ENCODE data around the gene DCDC1. TPM values are rescaled to one million over a fixed set of nuclear protein-coding genes. Genes with fewer than 3 reads are reported as not detected.

The DCDC1 gene
- total RNA-seq, 2 donors from 2014 or later: 0.33 to 1.8 TPM

DNA sequence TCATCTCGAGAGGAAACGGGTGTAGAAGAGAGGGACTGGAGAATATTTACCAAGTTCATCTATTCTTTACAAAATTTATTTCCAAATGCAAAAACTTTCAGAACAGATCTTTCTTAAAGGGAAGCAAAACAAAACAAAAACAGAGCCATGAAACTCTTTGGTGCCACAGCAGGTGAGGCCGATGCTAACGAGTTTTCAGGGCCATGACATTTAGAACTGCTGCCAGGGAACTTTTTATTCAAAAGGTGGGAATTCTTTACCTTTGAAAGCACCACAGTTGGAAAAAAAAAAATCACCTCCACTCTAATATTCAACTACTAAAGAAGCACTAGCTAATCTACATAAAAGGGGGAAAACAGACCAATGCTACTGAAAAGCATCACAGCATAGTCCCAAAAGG, 230.1 kb downstream of the DCDC1 start:
- Histone ChIP-seq H3K27ac (no peak overlapping the region), H3K36me3 (replicated peaks in 1 of 2; ENCODE audit: insufficient read depth in 1 of 2, low read depth in 2 of 2) (no peaks in the 10 kb centered on the region), H3K9me3 (no peaks in the 10 kb centered on the region), H3K4me1 (no peaks in the 10 kb centered on the region), H3K4me3 (no peak overlapping the region), H3K27me3 (no peaks in the 10 kb centered on the region)
- DNase-seq (no peak), ATAC-seq (no peak)
- WGBS, 2 donors: 71 to 76% methylated on average over 4 of the region's 4 CpGs
- TF ChIP-seq, protein P1, sequence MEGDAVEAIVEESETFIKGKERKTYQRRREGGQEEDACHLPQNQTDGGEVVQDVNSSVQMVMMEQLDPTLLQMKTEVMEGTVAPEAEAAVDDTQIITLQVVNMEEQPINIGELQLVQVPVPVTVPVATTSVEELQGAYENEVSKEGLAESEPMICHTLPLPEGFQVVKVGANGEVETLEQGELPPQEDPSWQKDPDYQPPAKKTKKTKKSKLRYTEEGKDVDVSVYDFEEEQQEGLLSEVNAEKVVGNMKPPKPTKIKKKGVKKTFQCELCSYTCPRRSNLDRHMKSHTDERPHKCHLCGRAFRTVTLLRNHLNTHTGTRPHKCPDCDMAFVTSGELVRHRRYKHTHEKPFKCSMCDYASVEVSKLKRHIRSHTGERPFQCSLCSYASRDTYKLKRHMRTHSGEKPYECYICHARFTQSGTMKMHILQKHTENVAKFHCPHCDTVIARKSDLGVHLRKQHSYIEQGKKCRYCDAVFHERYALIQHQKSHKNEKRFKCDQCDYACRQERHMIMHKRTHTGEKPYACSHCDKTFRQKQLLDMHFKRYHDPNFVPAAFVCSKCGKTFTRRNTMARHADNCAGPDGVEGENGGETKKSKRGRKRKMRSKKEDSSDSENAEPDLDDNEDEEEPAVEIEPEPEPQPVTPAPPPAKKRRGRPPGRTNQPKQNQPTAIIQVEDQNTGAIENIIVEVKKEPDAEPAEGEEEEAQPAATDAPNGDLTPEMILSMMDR (IDR thresholded peaks at IDR 0.05): no peak
- no peak for TF ChIP-seq POLR2A (IDR thresholded peaks at IDR 0.05)
- intact Hi-C loops (cut with DNase I): no loop called here

DNA sequence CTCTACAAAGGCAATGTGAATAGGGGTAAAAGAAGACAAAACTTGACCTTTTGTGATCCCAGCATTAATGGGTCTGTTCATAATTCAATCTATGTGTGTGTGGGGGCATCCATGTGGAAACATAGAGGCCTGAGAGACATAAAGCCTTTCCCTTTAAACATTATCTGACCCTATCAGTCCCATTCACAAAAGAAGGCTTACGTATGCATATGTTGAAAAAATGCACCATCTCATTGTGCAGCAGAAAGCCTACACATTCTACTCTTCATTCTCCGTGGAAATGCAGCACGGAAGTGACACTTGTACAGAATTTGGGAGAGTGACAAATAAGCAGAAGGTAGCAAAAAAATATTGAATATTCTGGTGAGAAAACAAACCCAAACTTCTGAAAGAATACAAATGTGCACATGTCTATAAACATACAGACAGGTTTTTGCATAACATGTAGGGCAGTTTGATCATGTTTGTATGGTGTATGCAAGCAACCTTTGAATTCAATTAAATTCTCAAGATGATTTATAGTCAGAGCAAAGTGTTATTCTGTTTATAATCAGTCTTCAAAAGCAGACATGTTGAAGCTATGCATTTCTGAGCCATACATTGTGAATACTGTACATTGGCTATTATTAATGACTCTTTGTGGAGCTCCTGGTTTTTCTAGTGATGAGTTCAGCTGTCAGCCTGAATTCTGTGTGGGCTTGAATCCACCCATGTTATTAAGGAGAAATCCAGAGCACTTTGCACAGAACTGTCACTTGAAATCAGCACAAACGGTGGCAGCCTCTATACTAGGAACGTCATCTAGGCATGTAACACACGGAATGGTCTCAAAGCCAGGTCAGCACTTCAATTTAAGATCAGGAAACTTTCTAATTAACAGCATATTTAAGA, 236.8 kb downstream of the DCDC1 start:
- Histone ChIP-seq H3K36me3 (replicated peaks in 1 of 2; ENCODE audit: insufficient read depth in 1 of 2, low read depth in 2 of 2) (no peaks in the 10 kb centered on the region), H3K4me1 (no peaks in the 10 kb centered on the region), H3K9me3 (no peaks in the 10 kb centered on the region), H3K27me3 (no peaks in the 10 kb centered on the region), H3K4me3 (no peak overlapping the region), H3K27ac (no peak overlapping the region)
- intact Hi-C loops (cut with DNase I): no loop called here
- TF ChIP-seq, protein P1 (IDR thresholded peaks at IDR 0.05): no peak
- no peak for TF ChIP-seq POLR2A (IDR thresholded peaks at IDR 0.05)
- 58 to 60% methylated on average over 6 of the region's 6 CpGs for WGBS, 2 donors
- DNase-seq (no peak), ATAC-seq (no peak)

DNA sequence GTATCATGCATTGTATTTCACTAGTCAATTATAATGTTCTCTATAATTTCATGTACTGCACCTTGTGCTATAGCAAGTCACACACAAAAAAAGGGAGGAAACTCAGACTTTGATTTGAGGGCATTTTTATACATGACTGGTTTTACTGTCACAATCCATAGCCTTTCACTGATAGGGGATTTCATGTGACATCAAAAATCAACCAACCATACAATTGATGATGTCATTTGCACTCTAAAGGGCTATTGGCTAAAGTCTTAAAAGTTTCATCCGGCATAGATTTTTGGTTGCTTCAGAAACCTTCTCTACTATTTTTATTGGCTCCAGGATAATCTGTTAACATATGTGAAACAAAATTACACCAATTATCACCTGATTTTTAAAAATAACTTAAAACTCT, 237.8 kb downstream of the DCDC1 start:
- no peak for TF ChIP-seq POLR2A (IDR thresholded peaks at IDR 0.05)
- TF ChIP-seq, protein P1 (IDR thresholded peaks at IDR 0.05): no peak
- Histone ChIP-seq H3K4me1 (no peaks in the 10 kb centered on the region), H3K27ac (no peak overlapping the region), H3K36me3 (replicated peaks in 1 of 2; ENCODE audit: insufficient read depth in 1 of 2, low read depth in 2 of 2) (no peaks in the 10 kb centered on the region), H3K9me3 (no peaks in the 10 kb centered on the region), H3K4me3 (no peak overlapping the region), H3K27me3 (no peaks in the 10 kb centered on the region)
- 48 to 82% methylated on average over 1 of the region's 1 CpG for WGBS, 2 donors
- DNase-seq (no peak), ATAC-seq (no peak)
- intact Hi-C loops (cut with DNase I): no loop called here

DNA sequence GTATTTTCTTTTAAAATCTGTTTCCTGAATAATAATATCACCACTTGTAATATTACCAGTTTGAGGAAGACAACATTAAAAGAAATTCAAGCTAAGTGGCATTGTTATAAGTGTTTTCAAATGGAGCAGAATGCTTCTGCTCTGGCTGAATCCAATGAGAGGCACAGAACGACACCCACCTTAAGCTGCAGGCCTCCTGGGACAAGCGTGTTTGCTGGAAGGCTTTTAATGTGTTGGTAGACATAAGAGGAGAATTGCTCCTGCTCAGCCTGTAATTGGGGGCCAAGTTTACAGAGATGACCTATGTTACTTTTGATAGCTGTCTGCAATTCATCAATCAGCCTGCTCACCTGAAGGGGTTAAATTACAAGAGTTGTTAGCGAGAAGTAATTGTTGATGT, 242.2 kb downstream of the DCDC1 start:
- H3K4me3 ChIP-seq: no peak overlapping the region
- H3K4me1 ChIP-seq: no peaks in the 10 kb centered on the region
- DNase-seq (no peak), ATAC-seq (no peak)
- no peaks in the 10 kb centered on the region for H3K36me3 ChIP-seq (replicated peaks in 1 of 2; ENCODE audit: insufficient read depth in 1 of 2, low read depth in 2 of 2)
- no peak overlapping the region for H3K27ac ChIP-seq
- no peaks in the 10 kb centered on the region for H3K9me3 ChIP-seq
- 58 to 61% methylated on average over 3 of the region's 3 CpGs for WGBS, 2 donors
- intact Hi-C loops (cut with DNase I): no loop called here
- no peak for TF ChIP-seq POLR2A (IDR thresholded peaks at IDR 0.05)
- TF ChIP-seq, protein P1 (IDR thresholded peaks at IDR 0.05): no peak
- no peaks in the 10 kb centered on the region for H3K27me3 ChIP-seq

DNA sequence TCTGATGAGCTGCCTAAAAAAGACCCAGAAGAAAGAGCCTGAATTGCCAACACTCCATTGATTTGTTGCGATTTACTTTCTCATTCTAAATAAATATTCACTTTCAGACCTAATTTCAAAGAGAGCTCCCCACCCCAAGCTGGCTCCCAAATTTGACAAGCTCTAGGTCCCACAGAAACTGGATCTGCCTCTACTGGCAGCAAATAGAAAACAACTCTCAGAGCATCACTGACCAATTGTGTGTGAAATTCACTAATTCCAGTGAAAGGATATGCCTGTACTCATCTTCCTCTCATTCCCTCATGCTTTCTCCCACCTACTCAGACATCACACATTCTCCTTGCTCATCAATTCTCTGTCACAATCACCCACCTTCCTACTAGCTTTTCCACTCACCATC, 249.1 kb downstream of the DCDC1 start:
- WGBS, 2 donors: 88 to 89% methylated on average over 1 of the region's 1 CpG
- H3K4me3 ChIP-seq: no peak overlapping the region
- H3K36me3 ChIP-seq (replicated peaks in 1 of 2; ENCODE audit: insufficient read depth in 1 of 2, low read depth in 2 of 2): no peaks in the 10 kb centered on the region
- H3K4me1 ChIP-seq: no peaks in the 10 kb centered on the region
- no peak for TF ChIP-seq POLR2A (IDR thresholded peaks at IDR 0.05)
- TF ChIP-seq, protein P1 (IDR thresholded peaks at IDR 0.05): no peak
- H3K27me3 ChIP-seq: no peaks in the 10 kb centered on the region
- H3K9me3 ChIP-seq: no peaks in the 10 kb centered on the region
- ATAC-seq: no peak
- no peak for DNase-seq
- H3K27ac ChIP-seq: no peak overlapping the region
- intact Hi-C loops (cut with DNase I): no loop called here
